Tibial nerve (tissue), 4 donors: ENCODE data around the gene ABCC10. TPM values are rescaled to one million over a fixed set of nuclear protein-coding genes. Genes with fewer than 3 reads are reported as not detected.
"Not testable (repeated sequence)": the region's sequence is repeated elsewhere in the genome, so short reads cannot be mapped to it uniquely, and the experiment has no call there.

ENCODE experiments used
- DNase-seq, 2 donors: peaks; one replicate each; pipeline ENCODE4 v3.0.0-alpha.2; 2019; ENCODE audit warnings: low spot score in 2 of 2
- H3K27ac ChIP-seq, 4 donors: fragments of 200-600 bp; sonication (generic) in 3 of 4; one replicate each; pipeline ENCODE4 v1.5.1; 2017 to 2019; ENCODE audit warnings: mild to moderate bottlenecking in 1 of 4
- H3K27me3 ChIP-seq, 2 donors: fragments of 200-600 bp; sonication (generic) in 1 of 2; one replicate each; pipeline versions ENCODE4 v1.5.1 to v1.6.0; 2017 to 2019
- H3K36me3 ChIP-seq, 3 donors: fragments of 200-600 bp; sonication (generic); one replicate each; pipeline ENCODE4 v1.5.1; 2018 to 2019
- H3K4me1 ChIP-seq, 4 donors: fragments of 200-600 bp; sonication (generic) in 3 of 4; one replicate each; pipeline ENCODE4 v1.5.1; 2017 to 2019
- H3K4me3 ChIP-seq, 4 donors: fragments of 200-600 bp; sonication (generic) in 3 of 4; one replicate each; pipeline ENCODE4 v1.5.1; 2017 to 2019; ENCODE audit warnings: mild to moderate bottlenecking in 1 of 4, moderate library complexity in 1 of 4
- H3K9me3 ChIP-seq, 4 donors: fragments of 200-600 bp; sonication (generic) in 3 of 4; one replicate each; pipeline ENCODE4 v1.5.1; 2017 to 2019
- EP300 ChIP-seq, 2 donors: sonication (generic); formaldehyde crosslinking; IDR thresholded peaks; one replicate each; pipeline ENCODE4 v1.6.1; 2017; ENCODE audit warnings: antibody characterized with exemption in 2 of 2, mild to moderate bottlenecking in 1 of 2
- POLR2A ChIP-seq, 2 donors: fragments of 450-650 bp; IDR thresholded peaks; one replicate each; pipeline ENCODE4 v1.6.1; 2017; ENCODE audit warnings: antibody characterized with exemption in 2 of 2, mild to moderate bottlenecking in 2 of 2, moderate library complexity in 2 of 2
- WGBS, 2 donors: methylation state at CpG; one replicate each; pipeline ENCODE4 v1.1.5; 2018; 5-methylcytosine and 5-hydroxymethylcytosine counted together
- total RNA-seq, 4 donors: library from RNA; depleted of rRNA; stranded (reverse); fragments of >200 nt; gene quantifications; one replicate each; pipeline ENCODE4 v1.1.0, GENCODE V29; 2016
- TF ChIP-seq, protein P1 (sequence below), 5 experiments: fragments of 200-600 bp in 3 of 5; fragments of 450-650 bp in 2 of 5; sonication (generic) in 3 of 5; IDR thresholded peaks; one replicate each; pipeline ENCODE4 v1.5.1; 2016 to 2019; ENCODE audit warnings: antibody characterized with exemption in 5 of 5, mild to moderate bottlenecking in 3 of 5, moderate library complexity in 2 of 5

The ABCC10 gene
- total RNA-seq, 4 donors from 2014 or later: 14.9 to 35.9 (median 27.1) TPM

- WGBS, 2 donors: 60 to 70% methylated on average over 4 of the region's 4 CpGs
- TF ChIP-seq, protein P1, sequence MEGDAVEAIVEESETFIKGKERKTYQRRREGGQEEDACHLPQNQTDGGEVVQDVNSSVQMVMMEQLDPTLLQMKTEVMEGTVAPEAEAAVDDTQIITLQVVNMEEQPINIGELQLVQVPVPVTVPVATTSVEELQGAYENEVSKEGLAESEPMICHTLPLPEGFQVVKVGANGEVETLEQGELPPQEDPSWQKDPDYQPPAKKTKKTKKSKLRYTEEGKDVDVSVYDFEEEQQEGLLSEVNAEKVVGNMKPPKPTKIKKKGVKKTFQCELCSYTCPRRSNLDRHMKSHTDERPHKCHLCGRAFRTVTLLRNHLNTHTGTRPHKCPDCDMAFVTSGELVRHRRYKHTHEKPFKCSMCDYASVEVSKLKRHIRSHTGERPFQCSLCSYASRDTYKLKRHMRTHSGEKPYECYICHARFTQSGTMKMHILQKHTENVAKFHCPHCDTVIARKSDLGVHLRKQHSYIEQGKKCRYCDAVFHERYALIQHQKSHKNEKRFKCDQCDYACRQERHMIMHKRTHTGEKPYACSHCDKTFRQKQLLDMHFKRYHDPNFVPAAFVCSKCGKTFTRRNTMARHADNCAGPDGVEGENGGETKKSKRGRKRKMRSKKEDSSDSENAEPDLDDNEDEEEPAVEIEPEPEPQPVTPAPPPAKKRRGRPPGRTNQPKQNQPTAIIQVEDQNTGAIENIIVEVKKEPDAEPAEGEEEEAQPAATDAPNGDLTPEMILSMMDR (IDR thresholded peaks at IDR 0.05): no peak
Observed at GRCh38 chr6:43495409-43495941, 68.1 kb downstream of the ABCC10 start.

DNA sequence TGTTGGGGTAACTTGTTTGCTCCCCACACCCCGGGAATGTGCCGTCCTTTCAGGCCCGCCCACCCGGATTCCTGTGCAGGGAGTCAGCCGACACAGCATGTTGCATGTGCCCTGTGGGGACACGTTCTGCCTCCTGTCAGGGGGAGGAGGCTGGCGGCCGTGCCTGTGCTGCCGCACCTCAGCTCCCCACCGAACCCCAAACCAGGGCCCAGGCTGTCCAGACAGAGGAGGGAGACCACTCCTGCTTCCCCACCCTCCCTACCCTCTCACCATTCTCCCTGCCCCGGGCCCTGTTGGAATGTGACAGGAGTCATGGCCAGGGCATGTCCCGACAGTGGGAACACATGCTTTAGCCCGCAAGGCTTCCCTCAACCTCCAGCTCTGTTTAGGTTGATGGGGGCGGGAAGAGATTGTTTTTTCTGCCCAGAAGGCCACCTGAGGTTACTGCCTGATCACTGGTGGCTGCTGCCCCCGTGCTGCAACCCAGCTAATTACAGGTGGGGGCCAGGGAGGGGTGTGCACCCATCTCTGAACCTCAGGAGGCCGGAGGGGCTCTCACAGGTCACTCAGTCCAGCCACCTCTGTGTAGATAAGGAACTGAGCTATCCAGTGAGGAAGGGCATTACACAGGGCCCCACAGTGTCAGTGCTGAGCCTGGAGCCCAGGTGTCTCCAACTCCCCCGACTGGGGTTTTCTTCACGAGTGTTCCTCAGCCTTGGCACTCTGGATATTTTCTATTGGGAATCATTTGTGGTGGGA lies 69.2 kb downstream of the ABCC10 start:
- H3K27ac ChIP-seq: peak overlapping the region; percentile 5 to 84 (median 26)
- DNase-seq: no peak
- peaks cover 0 to 43% (median 18%) of the 10 kb centered on the region in 4 donors for H3K4me1 ChIP-seq
- H3K9me3 ChIP-seq: no peaks in the 10 kb centered on the region
- H3K36me3 ChIP-seq: peaks cover 0 to 38% (median 3%) of the 10 kb centered on the region in 3 donors
- WGBS, 2 donors: 34 to 38% methylated on average over 14 to 18 of the region's 18 CpGs
- H3K4me3 ChIP-seq: no peak overlapping the region
- TF ChIP-seq EP300 (IDR thresholded peaks at IDR 0.05): peak in 1 of 2 donors; percentile 49
- no peak for TF ChIP-seq POLR2A (IDR thresholded peaks at IDR 0.05)
- TF ChIP-seq, protein P1 (IDR thresholded peaks at IDR 0.05): peak; percentile 42 to 66 (median 47)
- no peaks in the 10 kb centered on the region for H3K27me3 ChIP-seq

More at GRCh38 chr6:43495409-43495941, 68.1 kb downstream of the ABCC10 start:
- no peak for DNase-seq
- H3K27ac ChIP-seq: peak overlapping the region in 3 of 4 donors; percentile 5 to 84 (median 48)
- no peaks in the 10 kb centered on the region for H3K27me3 ChIP-seq
- no peaks in the 10 kb centered on the region for H3K9me3 ChIP-seq
- H3K4me3 ChIP-seq: no peak overlapping the region
- H3K36me3 ChIP-seq: peaks cover 0 to 27% (median 3%) of the 10 kb centered on the region in 3 donors
- peaks cover 0 to 44% (median 18%) of the 10 kb centered on the region in 4 donors for H3K4me1 ChIP-seq

DNA sequence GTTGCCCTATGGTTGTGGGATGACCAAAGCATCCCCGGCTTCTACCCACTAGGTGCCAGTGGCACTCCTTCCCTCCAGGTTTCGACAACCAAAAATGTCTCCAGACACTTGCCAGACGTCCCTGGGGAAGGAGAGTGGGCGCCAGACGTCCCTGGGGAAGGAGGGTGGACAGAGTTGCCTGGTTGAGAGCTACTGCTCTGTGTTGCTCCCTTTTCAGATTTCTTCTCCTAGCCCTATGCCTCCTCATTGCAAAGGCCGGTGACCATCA lies 69.7 kb downstream of the ABCC10 start:
- no peak for TF ChIP-seq EP300 (IDR thresholded peaks at IDR 0.05)
- TF ChIP-seq POLR2A (IDR thresholded peaks at IDR 0.05): no peak
- TF ChIP-seq, protein P1 (IDR thresholded peaks at IDR 0.05): no peak
- Histone ChIP-seq H3K9me3 (no peaks in the 10 kb centered on the region), H3K27me3 (no peaks in the 10 kb centered on the region), H3K36me3 (peaks cover 0 to 42% (median 4%) of the 10 kb centered on the region in 3 donors), H3K27ac (peak overlapping the region in 3 of 4 donors; percentile 5 to 84 (median 48)), H3K4me3 (no peak overlapping the region), H3K4me1 (peaks cover 0 to 37% (median 16%) of the 10 kb centered on the region in 4 donors)
- no peak for DNase-seq
- WGBS, 2 donors: 76 to 80% methylated on average over 6 of the region's 6 CpGs

GRCh38 chr6:43497689-43498088 lies 70.3 kb downstream of the ABCC10 start:
- Histone ChIP-seq H3K27me3 (no peaks in the 10 kb centered on the region), H3K36me3 (peaks cover 0 to 48% (median 5%) of the 10 kb centered on the region in 3 donors), H3K4me1 (peaks cover 0 to 31% (median 13%) of the 10 kb centered on the region in 4 donors), H3K9me3 (no peaks in the 10 kb centered on the region), H3K4me3 (no peak overlapping the region), H3K27ac (peak overlapping the region in 2 of 4 donors; percentile 5 to 84)
- TF ChIP-seq POLR2A (IDR thresholded peaks at IDR 0.05) (no peak), EP300 (IDR thresholded peaks at IDR 0.05) (no peak)
- TF ChIP-seq, protein P1 (IDR thresholded peaks at IDR 0.05): no peak
- 86 to 91% methylated on average over 12 of the region's 12 CpGs for WGBS, 2 donors
- DNase-seq: no peak

- Histone ChIP-seq H3K36me3 (peaks cover 0 to 54% (median 5%) of the 10 kb centered on the region in 3 donors), H3K27ac (peak overlapping the region in 2 of 4 donors; percentile 52 to 84), H3K4me1 (peaks cover 0 to 25% (median 11%) of the 10 kb centered on the region in 4 donors)
- not testable (repeated sequence) for H3K27me3 ChIP-seq, H3K9me3 ChIP-seq, DNase-seq, H3K4me3 ChIP-seq
- 94 to 95% methylated on average over 5 of the region's 5 CpGs for WGBS, 2 donors
Observed at GRCh38 chr6:43498291-43498690, 71.0 kb downstream of the ABCC10 start.
